Fibroblast of pulmonary artery (primary cell): Measurements from ENCODE around the gene PTPRN2.

Experiments
- DNase-seq: peaks from one replicate; pipeline ENCODE4 v3.0.0-alpha.2; 2010; ENCODE audit warnings: low read depth
- H3K4me3 ChIP-seq: replicated peaks from 2 replicates; pipeline ENCODE4 v1.5.1; 2011; ENCODE audit warnings: low read depth, mild to moderate bottlenecking, control low read depth, low read length, moderate library complexity
- CTCF ChIP-seq: IDR thresholded peaks from 2 replicates; pipeline ENCODE4 v1.5.1; 2011; ENCODE audit warnings: mild to moderate bottlenecking, control low read depth, low read length, inconsistent platforms; ENCODE audit errors: missing control alignments

The PTPRN2 gene

GRCh38 chr7:158229945-158230344 is 357.7 kb downstream of the PTPRN2 start:
- no peak overlapping the region for H3K4me3 ChIP-seq
- no peak for DNase-seq
- TF ChIP-seq CTCF, result no peak

- H3K4me3 ChIP-seq, result no peak overlapping the region
- no peak for TF ChIP-seq CTCF
- DNase-seq, result no peak
Measured at GRCh38 chr7:158228986-158229385, 358.6 kb downstream of the PTPRN2 start.

GRCh38 chr7:158228131-158228530 is 359.5 kb downstream of the PTPRN2 start:
- no peak for TF ChIP-seq CTCF
- DNase-seq, result no peak
- H3K4me3 ChIP-seq, result no peak overlapping the region

- DNase-seq, result no peak
- TF ChIP-seq CTCF, result no peak
- H3K4me3 ChIP-seq, result no peak overlapping the region
Measured at GRCh38 chr7:158227258-158227984, 360.2 kb downstream of the PTPRN2 start.

- H3K4me3 ChIP-seq, result no peak overlapping the region
- no peak for TF ChIP-seq CTCF
- DNase-seq, result no peak
Measured at GRCh38 chr7:158216198-158216597, 371.4 kb downstream of the PTPRN2 start.

- H3K4me3 ChIP-seq, result no peak overlapping the region
- no peak for TF ChIP-seq CTCF
- no peak for DNase-seq
Measured at GRCh38 chr7:158209435-158209834, 378.2 kb downstream of the PTPRN2 start.

- TF ChIP-seq CTCF, result no peak
- no peak for DNase-seq
- H3K4me3 ChIP-seq, result no peak overlapping the region
Measured at GRCh38 chr7:158206341-158206740, 381.3 kb downstream of the PTPRN2 start.
